Upper lobe of right lung (tissue), 1 donor: ENCODE measurements around the gene NELFB. TPM values are rescaled to one million over a fixed set of nuclear protein-coding genes. Genes with fewer than 3 reads are reported as not detected.

Experiments
- ATAC-seq: fragments of 200-7000 bp; cut with Tn5 transposase; one replicate; pipeline ENCODE4 v1.9.1; 2020; ENCODE audit warnings: mild to moderate bottlenecking, moderate library complexity
- DNase-seq: peaks from one replicate; pipeline ENCODE4 v3.0.0-alpha.2; 2020
- H3K27ac ChIP-seq: fragments of 200-600 bp; one replicate; pipeline ENCODE4 v1.8.0; 2022
- H3K27me3 ChIP-seq: fragments of 200-600 bp; one replicate; pipeline ENCODE4 v1.8.0; 2022; ENCODE audit warnings: mild to moderate bottlenecking
- H3K36me3 ChIP-seq: fragments of 200-600 bp; one replicate; pipeline ENCODE4 v1.8.0; 2022
- H3K4me1 ChIP-seq: fragments of 200-600 bp; one replicate; pipeline ENCODE4 v1.8.0; 2022
- H3K4me3 ChIP-seq: fragments of 200-600 bp; one replicate; pipeline ENCODE4 v1.8.0; 2022; ENCODE audit warnings: mild to moderate bottlenecking
- H3K9me3 ChIP-seq: fragments of 200-600 bp; one replicate; pipeline ENCODE4 v1.8.0; 2022
- CTCF ChIP-seq: fragments of 200-600 bp; IDR thresholded peaks from one replicate; pipeline ENCODE4 v1.8.0; 2022; ENCODE audit warnings: antibody characterized with exemption
- intact Hi-C: fragments of 100-400 bp; cut with DNase I; formaldehyde crosslinking; loops from one replicate; pipeline ENCODE4 v1.11.0; 2022
- total RNA-seq: library from RNA; stranded (reverse); fragmentation: NEBNext Ultra II Directional; extraction: Animal tissue kit (Norgen Biotek cat#: 25700); gene quantifications from one replicate; pipeline ENCODE4 v1.2.1, GENCODE V29; 2021
- donor health status: DM: no; HTN: yes; CAD: no; lungs with severe emphysema.

NELFB gene
- total RNA-seq, 1 donor from 2014 or later, result 47.2 TPM

- intact Hi-C loops, result loop anchor here (5.0 kb wide), 1 partner anchor 109 kb away; no protein-coding TSS in a partner anchor
- peaks cover 14% of the 10 kb centered on the region for H3K4me1 ChIP-seq
- no peaks in the 10 kb centered on the region for H3K36me3 ChIP-seq
- H3K27me3 ChIP-seq, result peaks cover 34% of the 10 kb centered on the region
- ATAC-seq (peak; percentile 6), DNase-seq (no peak)
- H3K27ac ChIP-seq, result peak overlapping the region; percentile 82
- no peak overlapping the region for H3K4me3 ChIP-seq
- H3K9me3 ChIP-seq, result no peaks in the 10 kb centered on the region
- no peak for TF ChIP-seq CTCF
These were observed 28.6 kb upstream of the NELFB start for GRCh38 chr9:137226338-137227053.

- peak; percentile 68 for ATAC-seq
- intact Hi-C loops, result loop anchor here (5.0 kb wide), 1 partner anchor 110 kb away; no protein-coding TSS in a partner anchor
These were observed 27.9 kb upstream of the NELFB start, which contains the start of gene RNF224 for GRCh38 chr9:137227054-137227852. TSS of gene RNF224 (plus strand) at chr9:137227502. CDS start at chr9:137228336, 834 bp downstream.

GRCh38 chr9:137227853-137228505 is 27.1 kb upstream of the NELFB start:
- H3K27me3 ChIP-seq, result peaks cover 44% of the 10 kb centered on the region
- intact Hi-C loops, result loop anchor here (5.0 kb wide), 1 partner anchor 111 kb away; no protein-coding TSS in a partner anchor
- peaks cover 7% of the 10 kb centered on the region for H3K4me1 ChIP-seq
- ATAC-seq (no peak), DNase-seq (no peak)
- H3K36me3 ChIP-seq, result no peaks in the 10 kb centered on the region
- no peak overlapping the region for H3K4me3 ChIP-seq
- H3K9me3 ChIP-seq, result no peaks in the 10 kb centered on the region
- no peak for TF ChIP-seq CTCF
- H3K27ac ChIP-seq, result no peak overlapping the region

More at GRCh38 chr9:137227054-137227852, 27.9 kb upstream of the NELFB start, which contains the start of gene RNF224:
- peaks cover 14% of the 10 kb centered on the region for H3K4me1 ChIP-seq
- H3K4me3 ChIP-seq, result no peak within 1 kb of the TSS
- TF ChIP-seq CTCF, result peak; percentile 90
- H3K36me3 ChIP-seq, result no peaks in the 10 kb centered on the region
- peak within 1 kb of the TSS; percentile 82 for H3K27ac ChIP-seq
- no peaks in the 10 kb centered on the region for H3K9me3 ChIP-seq
- DNase-seq, result peak; percentile 93
- H3K27me3 ChIP-seq, result peaks cover 40% of the 10 kb centered on the region

DNA sequence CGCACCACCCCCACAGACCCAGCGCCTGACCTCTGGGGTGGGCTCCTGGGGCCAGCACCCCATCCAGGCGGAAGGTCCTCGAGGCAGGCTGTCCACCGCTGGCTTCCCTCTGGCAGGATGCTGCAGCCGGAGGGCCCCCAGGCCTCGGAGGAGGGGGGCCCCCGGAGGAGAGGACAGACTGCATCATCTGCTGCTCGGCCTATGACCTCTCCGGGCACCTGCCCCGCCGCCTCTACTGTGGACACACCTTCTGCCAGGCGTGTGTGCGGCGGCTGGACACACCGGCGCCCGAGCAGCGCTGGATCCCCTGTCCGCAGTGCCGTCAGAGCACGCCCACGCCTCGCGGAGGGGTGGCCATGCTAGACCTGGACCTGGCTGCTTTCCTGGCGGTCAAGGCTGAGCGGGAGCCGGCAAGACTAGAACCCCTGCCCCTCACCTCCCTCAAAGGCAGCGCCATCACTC is 26.6 kb upstream of the NELFB start:
- Histone ChIP-seq H3K36me3 (no peaks in the 10 kb centered on the region), H3K27me3 (peaks cover 44% of the 10 kb centered on the region), H3K4me3 (no peak overlapping the region), H3K4me1 (peaks cover 5% of the 10 kb centered on the region), H3K9me3 (no peaks in the 10 kb centered on the region), H3K27ac (no peak overlapping the region)
- no peak for DNase-seq
- no peak for TF ChIP-seq CTCF
- intact Hi-C loops, result loop anchor here (5.0 kb wide), 1 partner anchor 111 kb away; no protein-coding TSS in a partner anchor
- ATAC-seq, result no peak
